ENCODE data around the gene CPED1.

Gene CPED1

GRCh38 chr7:121075952-121076349, 87.4 kb downstream of the CPED1 start:
- no peak overlapping the region for H3K27ac ChIP-seq (ENCODE audit: low read length)
- H3K9ac ChIP-seq (ENCODE audit: low read length), result no peak overlapping the region
- H3K79me2 ChIP-seq (ENCODE audit: low read length), result no peaks in the 10 kb centered on the region
- no peaks in the 10 kb centered on the region for H3K4me1 ChIP-seq (ENCODE audit: low read length)
- no peaks in the 10 kb centered on the region for H4K20me1 ChIP-seq (ENCODE audit: insufficient read depth, low read length)
- no peak overlapping the region for H3K4me2 ChIP-seq (ENCODE audit: low read depth, low read length)
- H3K36me3 ChIP-seq (replicated peaks; ENCODE audit: insufficient read depth, low read length), result no peaks in the 10 kb centered on the region
- no peak for DNase-seq
- no peak overlapping the region for H2AFZ ChIP-seq (ENCODE audit: low read length)
- H3K9me3 ChIP-seq (replicated peaks; ENCODE audit: insufficient read depth, low read length), result no peaks in the 10 kb centered on the region
- H3K27me3 ChIP-seq (replicated peaks; ENCODE audit: insufficient read depth, low read length), result no peaks in the 10 kb centered on the region
- no peak overlapping the region for H3K4me3 ChIP-seq (ENCODE audit: low read length)
- H3F3A ChIP-seq (ENCODE audit: insufficient read depth, low read length), result no peaks in the 10 kb centered on the region
- no peaks in the 10 kb centered on the region for H3K9me2 ChIP-seq (replicated peaks; ENCODE audit: insufficient read depth, low read length)
- no peak for TF ChIP-seq EZH2 (optimal IDR thresholded peaks at IDR 0.05; ENCODE audit: low read depth, low read length)
- TF ChIP-seq EZH2phosphoT487 (IDR thresholded peaks at IDR 0.05; ENCODE audit: low read length), result no peak
- no peak for TF ChIP-seq CTCF (IDR thresholded peaks at IDR 0.05; ENCODE audit: low read length)

GRCh38 chr7:121076350-121077164, 88.0 kb downstream of the CPED1 start:
- H3K79me2 ChIP-seq (ENCODE audit: low read length), result no peaks in the 10 kb centered on the region
- no peaks in the 10 kb centered on the region for H3K36me3 ChIP-seq (replicated peaks; ENCODE audit: insufficient read depth, low read length)
- H3K9me3 ChIP-seq (replicated peaks; ENCODE audit: insufficient read depth, low read length), result no peaks in the 10 kb centered on the region
- H3K27ac ChIP-seq (ENCODE audit: low read length), result no peak overlapping the region
- H2AFZ ChIP-seq (ENCODE audit: low read length), result no peak overlapping the region
- no peaks in the 10 kb centered on the region for H3K27me3 ChIP-seq (replicated peaks; ENCODE audit: insufficient read depth, low read length)
- no peaks in the 10 kb centered on the region for H4K20me1 ChIP-seq (ENCODE audit: insufficient read depth, low read length)
- TF ChIP-seq EZH2 (optimal IDR thresholded peaks at IDR 0.05; ENCODE audit: low read depth, low read length) (no peak), CTCF (IDR thresholded peaks at IDR 0.05; ENCODE audit: low read length) (no peak)
- no peaks in the 10 kb centered on the region for H3K9me2 ChIP-seq (replicated peaks; ENCODE audit: insufficient read depth, low read length)
- DNase-seq, result no peak
- no peaks in the 10 kb centered on the region for H3K4me1 ChIP-seq (ENCODE audit: low read length)
- no peak overlapping the region for H3K9ac ChIP-seq (ENCODE audit: low read length)
- H3K4me2 ChIP-seq (ENCODE audit: low read depth, low read length), result no peak overlapping the region
- H3F3A ChIP-seq (ENCODE audit: insufficient read depth, low read length), result no peaks in the 10 kb centered on the region
- no peak overlapping the region for H3K4me3 ChIP-seq (ENCODE audit: low read length)

GRCh38 chr7:121077165-121077630, 88.7 kb downstream of the CPED1 start:
- no peak overlapping the region for H2AFZ ChIP-seq (ENCODE audit: low read length)

More at GRCh38 chr7:121077165-121077630, 88.7 kb downstream of the CPED1 start:
- H3K27me3 ChIP-seq (replicated peaks; ENCODE audit: insufficient read depth, low read length), result no peaks in the 10 kb centered on the region
- no peak for DNase-seq
- H3K4me2 ChIP-seq (ENCODE audit: low read depth, low read length), result no peak overlapping the region
- H4K20me1 ChIP-seq (ENCODE audit: insufficient read depth, low read length), result no peaks in the 10 kb centered on the region
- H3K9me3 ChIP-seq (replicated peaks; ENCODE audit: insufficient read depth, low read length), result no peaks in the 10 kb centered on the region
- no peak overlapping the region for H3K9ac ChIP-seq (ENCODE audit: low read length)
- H3K4me3 ChIP-seq (ENCODE audit: low read length), result no peak overlapping the region
- no peaks in the 10 kb centered on the region for H3K4me1 ChIP-seq (ENCODE audit: low read length)
- H3K9me2 ChIP-seq (replicated peaks; ENCODE audit: insufficient read depth, low read length), result no peaks in the 10 kb centered on the region
- no peaks in the 10 kb centered on the region for H3K79me2 ChIP-seq (ENCODE audit: low read length)
- H3K36me3 ChIP-seq (replicated peaks; ENCODE audit: insufficient read depth, low read length), result no peaks in the 10 kb centered on the region
- no peaks in the 10 kb centered on the region for H3F3A ChIP-seq (ENCODE audit: insufficient read depth, low read length)
- no peak overlapping the region for H3K27ac ChIP-seq (ENCODE audit: low read length)
- TF ChIP-seq EZH2 (optimal IDR thresholded peaks at IDR 0.05; ENCODE audit: low read depth, low read length), result no peak
- TF ChIP-seq CTCF (IDR thresholded peaks at IDR 0.05; ENCODE audit: low read length), result no peak
- no peak for TF ChIP-seq EZH2phosphoT487 (IDR thresholded peaks at IDR 0.05; ENCODE audit: low read length)
